PFSK-1 (cell line): ENCODE results near the gene CBFB.

ENCODE experiments used
- POLR2AphosphoS5 ChIP-seq: IDR thresholded peaks from 2 replicates; pipeline ENCODE4 v1.6.1; 2012; ENCODE audit warnings: low read depth, mild to moderate bottlenecking, control low read depth, low read length, moderate library complexity
- REST ChIP-seq, 2 experiments: IDR thresholded peaks; 2 replicates each; pipeline versions ENCODE4 v1.6.1 to v1.8.0; 2011 to 2012; ENCODE audit warnings: low read depth in 2 of 2, low read length in 2 of 2, control low read depth in 1 of 2, inconsistent platforms in 1 of 2, mild to moderate bottlenecking in 1 of 2, moderate library complexity in 1 of 2; ENCODE audit not compliant: insufficient read depth in 1 of 2
- TAF1 ChIP-seq: IDR thresholded peaks from 2 replicates; pipeline ENCODE4 v1.6.1; 2012; ENCODE audit warnings: low read length, control low read depth, borderline replicate concordance; ENCODE audit not compliant: insufficient read depth

GRCh38 chr16:67053767-67054334 lies 24.9 kb downstream of the CBFB start:
- TF ChIP-seq TAF1 (no peak), POLR2AphosphoS5 (no peak), REST (IDR thresholded peaks at IDR 0.05; ENCODE audit: insufficient read depth in 1 of 2, low read depth in 2 of 2, low read length in 2 of 2) (no peak)
